Stimulated activated CD8-positive, alpha-beta memory T cell treated with anti-CD3 and anti-CD28 coated beads, Interleukin-15, amount 100 ng/mL, for 48 hours (primary cell): ENCODE measurements around the gene TRPV6.

Source experiments
- DNase-seq, 2 donors: peaks; one replicate each; pipeline ENCODE4 v3.0.0-alpha.2; 2020; ENCODE audit warnings: low read depth in 2 of 2

The TRPV6 gene

GRCh38 chr7:142885311-142886230 lies at the start of gene TRPV6:
TRPV6 (minus strand) TSS chr7:142885745.
- DNase-seq = no peak

GRCh38 chr7:142934056-142934455 lies 48.5 kb upstream of the TRPV6 start:
- DNase-seq = no peak

GRCh38 chr7:142933624-142934023 lies 48.1 kb upstream of the TRPV6 start, which contains the start of gene TRPV5:
TRPV5 (minus strand) TSS chr7:142933746; CDS start chr7:142933459, 287 bp downstream.
- DNase-seq = no peak

GRCh38 chr7:142933092-142933475 lies 47.5 kb upstream of the TRPV6 start:
- DNase-seq = no peak

- no peak for DNase-seq
Measured at GRCh38 chr7:142932386-142933091, 47.0 kb upstream of the TRPV6 start.

DNA sequence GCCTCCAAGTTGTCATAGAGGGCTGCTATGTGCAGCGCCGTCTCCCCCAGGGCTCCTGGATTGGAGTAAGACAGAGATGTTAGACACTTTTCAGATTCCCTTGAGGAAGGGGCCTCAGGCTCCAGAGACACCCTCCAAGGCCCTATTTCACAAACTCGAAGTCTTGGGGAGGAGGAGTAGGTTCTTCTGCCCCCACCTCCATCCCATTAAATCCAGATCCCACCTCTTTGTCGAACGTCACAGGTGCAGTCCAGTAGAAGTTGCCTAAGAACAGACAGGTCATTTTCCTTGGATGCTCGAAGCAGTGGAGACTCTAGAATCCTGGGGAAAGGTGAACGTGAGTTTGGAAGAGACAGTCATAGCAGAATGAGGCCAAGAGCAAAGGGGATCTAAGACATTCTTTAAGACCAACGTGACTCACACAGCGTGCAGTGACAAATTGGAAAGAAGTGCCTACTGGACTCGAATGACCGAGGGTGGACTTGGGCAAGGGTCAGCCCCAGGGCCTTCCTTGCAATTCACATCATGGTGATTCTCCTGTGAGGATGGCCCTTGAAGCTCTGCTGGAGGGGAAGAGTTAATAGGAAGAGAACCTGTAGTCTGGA lies 44.7 kb upstream of the TRPV6 start:
- DNase-seq = no peak

DNA sequence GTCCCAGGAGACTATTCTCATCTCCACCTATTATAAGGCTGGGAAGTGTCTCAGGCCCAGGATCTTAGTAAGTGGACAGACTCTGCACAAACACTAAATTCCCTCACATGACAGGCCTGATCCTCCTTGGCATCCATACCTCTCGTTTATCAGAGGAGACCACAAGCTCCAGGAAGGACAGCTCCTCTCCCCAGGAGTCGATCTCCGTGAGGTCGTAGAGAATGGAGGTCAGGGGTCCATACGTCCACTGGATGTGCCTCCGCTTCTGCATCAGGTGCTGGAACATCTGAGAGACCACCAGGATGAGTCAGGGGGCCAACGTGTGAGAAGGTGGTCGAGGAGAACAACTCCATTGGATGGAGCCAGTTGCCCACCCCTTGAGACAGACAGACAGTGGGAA lies 42.4 kb upstream of the TRPV6 start:
- DNase-seq = no peak

GRCh38 chr7:142927085-142927745 lies 41.7 kb upstream of the TRPV6 start:
- no peak for DNase-seq

DNA sequence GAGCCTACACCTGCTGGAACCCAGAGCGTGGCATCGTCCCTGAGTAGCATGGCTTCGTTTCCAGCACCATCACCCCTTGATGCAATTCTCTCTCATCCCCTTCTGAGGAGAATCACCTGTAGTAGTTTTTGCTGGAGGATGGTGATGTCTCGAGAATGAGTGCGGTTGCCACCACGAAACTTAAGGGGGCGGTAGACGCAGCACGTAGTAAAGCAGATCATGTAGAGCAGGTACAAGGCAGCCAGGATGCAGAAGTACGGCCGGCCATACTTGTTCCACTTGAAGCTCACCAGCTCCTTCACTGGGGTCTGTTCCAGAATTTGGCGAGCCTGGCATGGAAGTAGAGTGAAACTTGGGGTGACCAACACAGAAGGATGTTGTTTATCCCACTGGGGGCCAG lies 39.9 kb upstream of the TRPV6 start:
- DNase-seq = no peak

GRCh38 chr7:142923391-142923790 lies 37.8 kb upstream of the TRPV6 start:
- DNase-seq = no peak

- no peak for DNase-seq
Measured at GRCh38 chr7:142919656-142920055, 34.1 kb upstream of the TRPV6 start.

GRCh38 chr7:142918901-142919300 lies 33.4 kb upstream of the TRPV6 start:
- DNase-seq = no peak

DNA sequence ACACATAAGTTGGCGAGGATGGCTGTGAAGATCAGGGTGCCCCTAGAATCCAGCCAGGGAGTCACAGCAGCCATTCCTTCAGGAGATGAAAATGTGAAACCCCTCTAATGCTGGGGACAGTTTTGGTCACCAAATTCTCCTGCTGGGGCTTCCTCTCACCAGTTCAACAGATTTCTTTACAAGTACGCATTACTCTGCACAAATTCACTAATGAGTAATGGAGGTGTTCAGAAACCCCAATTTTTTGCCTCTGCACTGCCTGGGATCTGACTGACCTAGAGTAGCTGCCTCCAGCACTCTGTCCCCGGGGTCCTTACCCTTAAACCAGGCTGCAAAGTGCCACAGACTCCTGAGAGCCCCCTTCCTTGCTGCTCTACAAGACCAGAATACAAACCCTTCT lies 31.9 kb upstream of the TRPV6 start:
- no peak for DNase-seq

- DNase-seq = no peak
Measured at GRCh38 chr7:142916508-142916907, 31.0 kb upstream of the TRPV6 start.

GRCh38 chr7:142915315-142915714 lies 29.8 kb upstream of the TRPV6 start:
- no peak for DNase-seq

- DNase-seq = no peak
Measured at GRCh38 chr7:142914121-142914520, 28.6 kb upstream of the TRPV6 start.

GRCh38 chr7:142913566-142913965 lies 28.0 kb upstream of the TRPV6 start:
- no peak for DNase-seq

- DNase-seq = no peak
Measured at GRCh38 chr7:142913051-142913450, 27.5 kb upstream of the TRPV6 start.

GRCh38 chr7:142910481-142910880 lies 24.9 kb upstream of the TRPV6 start:
- DNase-seq = no peak

DNA sequence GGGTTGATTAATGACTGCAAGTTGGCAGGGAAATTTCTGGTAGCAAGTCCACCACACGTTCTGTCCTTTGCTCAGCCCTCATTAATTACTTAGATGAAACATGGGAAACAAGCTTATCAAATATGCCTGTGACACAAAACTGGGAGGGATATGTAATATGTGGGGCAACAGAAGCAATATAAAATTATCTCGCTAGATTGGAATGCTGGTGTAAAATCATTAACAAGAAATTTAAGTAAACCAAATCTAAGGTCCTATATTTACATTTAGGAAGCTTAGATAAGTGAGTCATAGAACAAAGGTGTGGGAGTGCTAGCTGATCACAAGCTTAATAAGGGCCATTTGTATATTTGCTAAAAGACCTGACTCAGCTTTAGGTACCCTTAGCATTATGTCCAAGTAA lies 24.5 kb upstream of the TRPV6 start:
- DNase-seq = no peak

DNA sequence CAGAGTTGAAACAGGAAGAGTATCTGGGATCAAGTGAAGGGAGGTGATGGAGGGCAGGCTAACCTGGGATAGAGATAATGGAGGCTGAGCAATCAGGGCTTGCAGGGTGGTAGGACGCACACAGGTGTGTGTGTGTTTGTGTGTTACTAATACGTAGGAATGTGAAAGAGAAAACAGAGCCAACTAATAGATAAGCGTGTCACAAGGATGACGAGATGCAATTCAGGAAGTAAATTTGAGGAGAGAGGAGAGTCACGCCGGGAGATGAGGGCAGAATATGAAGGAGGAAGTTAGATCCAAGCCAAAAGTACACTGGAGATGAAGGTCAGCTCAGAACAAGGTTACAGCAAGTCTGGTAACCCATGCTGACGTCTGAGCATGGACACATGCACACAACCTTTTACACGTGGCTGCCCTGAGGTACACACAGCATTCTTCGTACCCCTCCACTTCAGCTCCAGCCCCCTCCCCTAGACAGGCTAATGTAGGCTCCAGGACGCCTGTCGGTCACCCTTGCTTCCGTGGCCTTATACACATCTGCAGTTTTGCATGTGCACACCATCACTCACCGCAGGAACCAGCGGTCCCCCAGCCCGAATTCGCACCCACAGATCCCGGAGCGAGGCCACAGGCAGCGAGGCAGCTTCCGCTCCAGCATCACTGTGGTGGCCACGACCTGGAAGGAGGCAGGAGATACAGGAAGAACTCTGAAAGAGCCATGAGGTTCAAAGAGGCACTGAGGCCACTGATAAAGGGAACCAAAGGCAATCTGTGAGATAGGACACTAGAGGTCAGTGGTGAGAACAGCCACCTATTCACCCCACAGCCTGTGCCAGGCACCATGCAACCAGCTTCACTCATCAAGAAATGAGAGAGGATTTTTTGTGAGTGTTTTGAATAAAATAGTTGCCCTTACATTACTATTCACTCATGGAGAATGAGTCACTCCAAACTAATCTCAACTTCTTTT lies 23.7 kb upstream of the TRPV6 start:
- DNase-seq = no peak
